ENCODE measurements around the gene ZPR1.
"Not testable (repeated sequence)": the region's sequence is repeated elsewhere in the genome, so short reads cannot be mapped to it uniquely, and the experiment has no call there.

ZPR1 gene

GRCh38 chr11:116804001-116804400, 16.2 kb upstream of the ZPR1 start:
- no peak for DNase-seq (ENCODE audit: low spot score)
- CTCF ChIA-PET, result interaction anchor here (0.6 kb wide), 1 partner anchor 16 kb away, joined by 3 read pairs; the partner anchor contains the start of gene ZPR1
- POLR2A ChIA-PET (ENCODE audit: low non-redundant PET), result no interaction called here
- H3K27ac ChIP-seq, result no peak overlapping the region
- no peak for TF ChIP-seq CTCF (conservative IDR thresholded peaks at IDR 0.05; ENCODE audit: low read depth)

- CTCF ChIA-PET; POLR2A ChIA-PET (ENCODE audit: low non-redundant PET); H3K27ac ChIP-seq; DNase-seq (ENCODE audit: low spot score): not testable (repeated sequence)
These were observed 13.8 kb upstream of the ZPR1 start for GRCh38 chr11:116801662-116802061.

- DNase-seq (ENCODE audit: low spot score), result no peak
- ChIA-PET CTCF (interaction anchor here (0.5 kb wide), 1 partner anchor 12 kb away, joined by 3 read pairs; no protein-coding TSS in a partner anchor), POLR2A (ENCODE audit: low non-redundant PET) (no interaction called here)
- no peak for TF ChIP-seq CTCF (conservative IDR thresholded peaks at IDR 0.05; ENCODE audit: low read depth)
- no peak overlapping the region for H3K27ac ChIP-seq
These were observed 12.8 kb upstream of the ZPR1 start for GRCh38 chr11:116800610-116801009.

GRCh38 chr11:116798368-116798767, 10.5 kb upstream of the ZPR1 start:
- DNase-seq (ENCODE audit: low spot score), result no peak
- no peak for TF ChIP-seq CTCF (conservative IDR thresholded peaks at IDR 0.05; ENCODE audit: low read depth)
- H3K27ac ChIP-seq, result no peak overlapping the region
- POLR2A ChIA-PET (ENCODE audit: low non-redundant PET), result no interaction called here
- CTCF ChIA-PET, result no interaction called here

GRCh38 chr11:116797816-116798215, 10.0 kb upstream of the ZPR1 start:
- POLR2A ChIA-PET (ENCODE audit: low non-redundant PET), result no interaction called here
- no peak overlapping the region for H3K27ac ChIP-seq
- no peak for TF ChIP-seq CTCF (conservative IDR thresholded peaks at IDR 0.05; ENCODE audit: low read depth)
- DNase-seq (ENCODE audit: low spot score), result no peak
- CTCF ChIA-PET, result no interaction called here

GRCh38 chr11:116796548-116796947, 8.7 kb upstream of the ZPR1 start:
- no peak for DNase-seq (ENCODE audit: low spot score)
- H3K27ac ChIP-seq, result no peak overlapping the region
- CTCF ChIA-PET, result interaction anchor here (0.6 kb wide), 1 partner anchor 313 kb away, joined by 3 read pairs; no protein-coding TSS in a partner anchor
- POLR2A ChIA-PET (ENCODE audit: low non-redundant PET), result no interaction called here
- no peak for TF ChIP-seq CTCF (conservative IDR thresholded peaks at IDR 0.05; ENCODE audit: low read depth)

GRCh38 chr11:116794851-116795250, 7.0 kb upstream of the ZPR1 start:
- TF ChIP-seq CTCF (conservative IDR thresholded peaks at IDR 0.05; ENCODE audit: low read depth), result no peak
- ChIA-PET POLR2A (ENCODE audit: low non-redundant PET) (no interaction called here), CTCF (interaction anchor here (0.6 kb wide), 1 partner anchor 333 kb away, joined by 6 read pairs; no protein-coding TSS in a partner anchor)
- no peak overlapping the region for H3K27ac ChIP-seq
- no peak for DNase-seq (ENCODE audit: low spot score)

All from RWPE1 (cell line).